HL-60 (cell line): ENCODE measurements around the gene MORC1.

Source experiments
- DNase-seq, 2 experiments: peaks; one replicate each; pipeline ENCODE4 v3.0.0-alpha.2; 2010 to 2020; ENCODE audit warnings: low read depth in 1 of 2, low spot score in 1 of 2
- H3K27ac ChIP-seq: fragments of 250-450 bp; sonication (Bioruptor Pico); replicated peaks from 2 replicates; pipeline ENCODE4 v1.5.1; 2020; ENCODE audit warnings: mild to moderate bottlenecking, moderate library complexity
- H3K27me3 ChIP-seq: fragments of 250-450 bp; sonication (Bioruptor Pico); 2 replicates; pipeline ENCODE4 v1.5.1; 2021; ENCODE audit warnings: mild to moderate bottlenecking, moderate library complexity; ENCODE audit not compliant: insufficient read depth, poor library complexity, severe bottlenecking
- H3K4me3 ChIP-seq: replicated peaks from 2 replicates; pipeline ENCODE4 v1.5.1; 2011; ENCODE audit warnings: mild to moderate bottlenecking, control low read depth, low read length; ENCODE audit not compliant: insufficient read depth
- CTCF ChIP-seq: IDR thresholded peaks from one replicate; pipeline ENCODE4 v1.5.1; 2011; ENCODE audit warnings: low read length, control low read depth, inconsistent platforms; ENCODE audit not compliant: insufficient read depth
- GABPA ChIP-seq: IDR thresholded peaks from 2 replicates; pipeline ENCODE4 v1.6.1; 2012; ENCODE audit warnings: low read depth
- POLR2AphosphoS5 ChIP-seq: IDR thresholded peaks from 2 replicates; pipeline ENCODE4 v1.6.1; 2012; ENCODE audit warnings: low read depth
- SPI1 ChIP-seq: IDR thresholded peaks from 2 replicates; pipeline ENCODE4 v1.6.1; 2012; ENCODE audit warnings: low read depth, mild to moderate bottlenecking, borderline replicate concordance
- TF ChIP-seq, protein P1 (sequence below): IDR thresholded peaks from 2 replicates; pipeline ENCODE4 v1.6.1; 2012; ENCODE audit warnings: low read depth; ENCODE audit not compliant: insufficient replicate concordance

The MORC1 gene

DNA sequence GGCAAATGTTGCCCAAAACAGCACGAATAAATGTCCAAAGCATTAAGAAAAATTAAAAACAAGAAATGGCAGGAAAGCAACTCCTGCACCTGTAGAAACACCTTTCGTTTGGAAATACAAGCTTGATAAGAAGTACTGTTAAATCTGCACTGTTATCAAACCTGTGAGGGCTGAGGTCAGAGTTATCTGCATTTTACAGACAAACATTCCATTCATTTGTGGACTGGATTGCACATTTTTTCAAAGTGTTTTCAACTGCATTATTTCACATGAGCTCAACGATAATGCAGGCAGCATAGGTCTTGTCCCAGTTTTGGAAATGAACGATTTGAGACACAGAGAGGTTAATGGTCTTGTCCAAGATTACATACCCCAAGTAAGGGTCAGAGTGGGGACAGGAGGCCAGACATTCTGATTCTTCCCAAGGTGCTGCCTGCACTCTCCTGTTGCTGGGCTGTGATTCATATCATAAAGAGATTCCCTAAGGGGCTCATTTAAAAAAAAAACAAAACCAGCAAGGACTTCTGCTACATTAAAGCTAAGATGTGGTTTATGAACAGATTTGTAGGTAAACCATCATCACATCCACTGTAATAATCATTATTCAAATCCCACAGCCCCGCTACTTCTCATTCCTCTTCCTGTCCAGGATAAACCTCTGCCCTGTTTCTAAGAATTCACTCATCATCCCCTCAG is 177.2 kb downstream of the MORC1 start:
- no peak for DNase-seq
- Histone ChIP-seq H3K4me3 (no peak overlapping the region), H3K27me3 (no peaks in the 10 kb centered on the region), H3K27ac (no peak overlapping the region)
- TF ChIP-seq, protein P1, sequence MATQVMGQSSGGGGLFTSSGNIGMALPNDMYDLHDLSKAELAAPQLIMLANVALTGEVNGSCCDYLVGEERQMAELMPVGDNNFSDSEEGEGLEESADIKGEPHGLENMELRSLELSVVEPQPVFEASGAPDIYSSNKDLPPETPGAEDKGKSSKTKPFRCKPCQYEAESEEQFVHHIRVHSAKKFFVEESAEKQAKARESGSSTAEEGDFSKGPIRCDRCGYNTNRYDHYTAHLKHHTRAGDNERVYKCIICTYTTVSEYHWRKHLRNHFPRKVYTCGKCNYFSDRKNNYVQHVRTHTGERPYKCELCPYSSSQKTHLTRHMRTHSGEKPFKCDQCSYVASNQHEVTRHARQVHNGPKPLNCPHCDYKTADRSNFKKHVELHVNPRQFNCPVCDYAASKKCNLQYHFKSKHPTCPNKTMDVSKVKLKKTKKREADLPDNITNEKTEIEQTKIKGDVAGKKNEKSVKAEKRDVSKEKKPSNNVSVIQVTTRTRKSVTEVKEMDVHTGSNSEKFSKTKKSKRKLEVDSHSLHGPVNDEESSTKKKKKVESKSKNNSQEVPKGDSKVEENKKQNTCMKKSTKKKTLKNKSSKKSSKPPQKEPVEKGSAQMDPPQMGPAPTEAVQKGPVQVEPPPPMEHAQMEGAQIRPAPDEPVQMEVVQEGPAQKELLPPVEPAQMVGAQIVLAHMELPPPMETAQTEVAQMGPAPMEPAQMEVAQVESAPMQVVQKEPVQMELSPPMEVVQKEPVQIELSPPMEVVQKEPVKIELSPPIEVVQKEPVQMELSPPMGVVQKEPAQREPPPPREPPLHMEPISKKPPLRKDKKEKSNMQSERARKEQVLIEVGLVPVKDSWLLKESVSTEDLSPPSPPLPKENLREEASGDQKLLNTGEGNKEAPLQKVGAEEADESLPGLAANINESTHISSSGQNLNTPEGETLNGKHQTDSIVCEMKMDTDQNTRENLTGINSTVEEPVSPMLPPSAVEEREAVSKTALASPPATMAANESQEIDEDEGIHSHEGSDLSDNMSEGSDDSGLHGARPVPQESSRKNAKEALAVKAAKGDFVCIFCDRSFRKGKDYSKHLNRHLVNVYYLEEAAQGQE, result no peak
- TF ChIP-seq CTCF, result no peak
- TF ChIP-seq GABPA, result no peak

- DNase-seq, result no peak
- no peak overlapping the region for H3K27ac ChIP-seq
- H3K4me3 ChIP-seq, result no peak overlapping the region
- no peak for TF ChIP-seq SPI1
- TF ChIP-seq GABPA, result no peak
- TF ChIP-seq CTCF, result no peak
- TF ChIP-seq POLR2AphosphoS5, result no peak
- TF ChIP-seq, protein P1, result no peak
- no peaks in the 10 kb centered on the region for H3K27me3 ChIP-seq
Observed at GRCh38 chr3:108940166-108940565, 177.8 kb downstream of the MORC1 start.

DNA sequence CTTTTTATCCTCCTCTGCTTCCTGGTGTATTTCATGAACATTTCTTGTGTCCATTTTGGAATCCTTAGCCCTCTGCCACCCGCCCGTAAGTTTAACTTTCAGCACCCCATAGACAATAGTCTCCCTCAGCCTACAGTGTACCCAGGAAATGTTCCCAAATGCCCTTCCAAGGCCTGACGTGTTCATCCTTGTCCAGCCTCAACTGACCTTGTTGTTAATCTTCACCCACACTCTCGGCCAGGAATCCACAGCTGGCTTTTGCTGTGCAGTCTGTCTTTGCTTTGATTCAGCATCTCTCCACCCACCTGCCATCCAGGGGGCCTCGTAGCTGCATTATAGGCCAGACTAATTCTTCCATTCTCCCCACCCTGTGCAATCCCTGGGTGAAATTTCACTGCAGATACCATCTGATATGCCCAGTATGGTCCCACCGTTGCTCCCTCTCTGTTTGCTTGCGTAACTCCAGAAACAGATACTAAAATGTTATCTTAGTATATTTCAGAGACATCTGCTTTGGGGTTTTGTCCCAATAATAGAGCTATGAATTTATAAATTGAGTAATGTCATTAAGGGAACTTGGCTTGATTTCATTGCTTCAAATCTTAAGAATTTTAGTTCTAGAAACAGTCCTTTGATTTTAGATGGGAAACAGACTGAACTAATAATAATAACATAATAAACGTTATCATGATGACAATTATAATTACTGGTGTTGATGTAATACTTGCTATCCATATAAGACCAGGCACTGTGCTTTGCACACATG is 180.8 kb downstream of the MORC1 start:
- no peak overlapping the region for H3K27ac ChIP-seq
- DNase-seq, result no peak
- H3K4me3 ChIP-seq, result no peak overlapping the region
- H3K27me3 ChIP-seq, result no peaks in the 10 kb centered on the region
- TF ChIP-seq SPI1, result no peak
- no peak for TF ChIP-seq GABPA
- TF ChIP-seq, protein P1, result no peak
- no peak for TF ChIP-seq POLR2AphosphoS5
- TF ChIP-seq CTCF, result no peak
